HCT116 (cell line): ENCODE results near the gene DOCK2. TPM values are rescaled to one million over a fixed set of nuclear protein-coding genes. Genes with fewer than 3 reads are reported as not detected.

Experiments
- ATAC-seq: fragments of 200-7000 bp; cut with Tn5 transposase; 2 replicates; pipeline ENCODE4 v1.9.1; 2020; ENCODE audit warnings: mild to moderate bottlenecking, moderate library complexity
- BruUV-seq: library from RNA; stranded (reverse); fragments of 400-500 nt; replicated peaks from 2 replicates; lab custom pipeline; 2021; lab: Mats Ljungman, UMichigan
- CTCF ChIA-PET: fragments of 300-600 bp; sonication (Branson Sonifier 250); formaldehyde crosslinking; loops from one replicate; lab custom pipeline; 2021; ENCODE audit warnings: antibody characterized with exemption; lab: Charles Lee
- POLR2A ChIA-PET: fragments of 300-600, 350-600 bp; sonication (Branson Sonifier 250); formaldehyde crosslinking; loops from one replicate; lab custom pipeline; 2021; ENCODE audit warnings: antibody characterized with exemption; lab: Charles Lee
- RAD21 ChIA-PET, 2 experiments: fragments of 300-600 bp; sonication (Branson Sonifier 250); formaldehyde crosslinking; loops; one replicate each; lab custom pipeline; 2023; ENCODE audit warnings: low total read pairs in 2 of 2; ENCODE audit not compliant: uncharacterized antibody in 2 of 2, unreplicated experiment in 2 of 2, low non-redundant PET in 1 of 2; lab: Charles Lee
- DNase-seq: peaks from one replicate; pipeline ENCODE4 v3.0.0-alpha.2; 2010; ENCODE audit warnings: low read depth, low spot score
- H2AFZ ChIP-seq: fragments of 200-600 bp; shearing (Covaris generic), sonication (generic); 2 replicates; pipeline ENCODE4 v1.6.1; 2017; ENCODE audit warnings: low read depth, mixed run types, mixed read lengths, antibody characterized with exemption, low read length; ENCODE audit not compliant: poor library complexity, severe bottlenecking
- H3K27ac ChIP-seq: 2 replicates; pipeline ENCODE4 v1.5.1; 2012; ENCODE audit warnings: low read depth, low read length
- H3K27me3 ChIP-seq: fragments of 200-600 bp; sonication (generic); 2 replicates; pipeline ENCODE4 v1.6.1; 2016; ENCODE audit warnings: mixed run types, low read length, mixed read lengths; ENCODE audit not compliant: insufficient read depth
- H3K36me3 ChIP-seq, 2 experiments: fragments of 200-500 bp in 1 of 2; fragments of 200-600 bp in 1 of 2; sonication (Bioruptor generic) in 1 of 2; sonication (generic) in 1 of 2; 2 replicates each; pipeline versions ENCODE4 v1.5.1 to v1.6.1; 2014 to 2016; ENCODE audit warnings: low read length in 2 of 2, inconsistent platforms in 1 of 2, mixed read lengths in 1 of 2, mixed run types in 1 of 2; ENCODE audit not compliant: insufficient read depth in 2 of 2, control insufficient read depth in 1 of 2
- H3K4me1 ChIP-seq, 2 experiments: fragments of 200-600 bp in 1 of 2; sonication (generic) in 1 of 2; 2 replicates each; pipeline versions ENCODE4 v1.5.1 to v1.6.1; 2012 to 2017; ENCODE audit warnings: low read length in 2 of 2, inconsistent platforms in 1 of 2, mild to moderate bottlenecking in 1 of 2, mixed read lengths in 1 of 2, mixed run types in 1 of 2, moderate library complexity in 1 of 2; ENCODE audit not compliant: insufficient read depth in 2 of 2, control insufficient read depth in 1 of 2
- H3K4me2 ChIP-seq: fragments of 200-600 bp; sonication (generic); 2 replicates; pipeline ENCODE4 v1.6.1; 2017; ENCODE audit warnings: mixed run types, low read length, mixed read lengths
- H3K4me3 ChIP-seq, 2 experiments: fragments of 200-600 bp in 1 of 2; sonication (generic) in 1 of 2; replicated peaks in 1 of 2; 2 replicates each; pipeline ENCODE4 v1.5.1; 2011 to 2016; ENCODE audit warnings: low read length in 2 of 2, control low read depth in 1 of 2, low read depth in 1 of 2, mild to moderate bottlenecking in 1 of 2, mixed read lengths in 1 of 2, mixed run types in 1 of 2
- H3K79me2 ChIP-seq: fragments of 200-600 bp; sonication (generic); 2 replicates; pipeline ENCODE4 v1.6.1; 2017; ENCODE audit warnings: mild to moderate bottlenecking, mixed run types, low read length, moderate library complexity, mixed read lengths; ENCODE audit not compliant: insufficient read depth
- H3K9ac ChIP-seq: fragments of 200-600 bp; sonication (generic); 2 replicates; pipeline ENCODE4 v1.6.1; 2016; ENCODE audit warnings: low read length, mixed read lengths
- H3K9me2 ChIP-seq: fragments of 200-600 bp; sonication (generic), shearing (Covaris generic); 2 replicates; pipeline ENCODE4 v1.6.1; 2017; ENCODE audit warnings: mixed run types, mild to moderate bottlenecking, moderate library complexity; ENCODE audit not compliant: insufficient read depth
- H3K9me3 ChIP-seq, 2 experiments: fragments of 200-500 bp in 1 of 2; fragments of 200-600 bp in 1 of 2; sonication (Bioruptor generic) in 1 of 2; sonication (generic) in 1 of 2; 2 replicates each; pipeline ENCODE4 v1.6.1; 2014 to 2017; ENCODE audit warnings: low read length in 2 of 2, mixed read lengths in 2 of 2, inconsistent platforms in 1 of 2, low read depth in 1 of 2, mild to moderate bottlenecking in 1 of 2, mixed run types in 1 of 2, moderate library complexity in 1 of 2; ENCODE audit not compliant: control insufficient read depth in 1 of 2, insufficient read depth in 1 of 2
- H4K20me1 ChIP-seq: fragments of 200-600 bp; sonication (generic), shearing (Covaris generic); 2 replicates; pipeline ENCODE4 v1.6.1; 2017; ENCODE audit warnings: mixed run types, mild to moderate bottlenecking, moderate library complexity; ENCODE audit not compliant: insufficient read depth
- JUND ChIP-seq: IDR thresholded peaks from 2 replicates; pipeline ENCODE4 v1.6.1; 2012
- SIN3A ChIP-seq: IDR thresholded peaks from 2 replicates; pipeline ENCODE4 v1.6.1; 2012; ENCODE audit warnings: low read depth
- SP1 ChIP-seq: IDR thresholded peaks from 2 replicates; pipeline ENCODE4 v1.6.1; 2012; ENCODE audit warnings: low read depth
- SRF ChIP-seq: IDR thresholded peaks from 2 replicates; pipeline ENCODE4 v1.6.1; 2012; ENCODE audit warnings: low read depth
- TCF7L2 ChIP-seq: IDR thresholded peaks from 2 replicates; pipeline ENCODE4 v1.7.0; 2011; ENCODE audit warnings: borderline replicate concordance, inconsistent platforms; ENCODE audit not compliant: insufficient read depth, insufficient read length; ENCODE audit errors: extremely low read depth
- ZNF274 ChIP-seq: fragments of 200-500 bp; sonication (Bioruptor generic); IDR thresholded peaks from 2 replicates; pipeline ENCODE4 v1.6.1; 2014; ENCODE audit warnings: mild to moderate bottlenecking, low read depth, low read length, inconsistent platforms
- intact Hi-C: fragments of 100-400 bp; cut with micrococcal nuclease; formaldehyde crosslinking; loops from 2 replicates; pipeline ENCODE4 v1.10.0; 2022
- total RNA-seq: library from RNA; stranded (reverse); gene quantifications from one replicate; pipeline ENCODE4 v1.2.1, GENCODE V29; 2021; ENCODE audit not compliant: unreplicated experiment
- TF ChIP-seq, protein P1 (sequence below): IDR thresholded peaks from 2 replicates; pipeline ENCODE4 v1.6.1; 2012
- TF ChIP-seq, protein P2 (sequence below): IDR thresholded peaks from 2 replicates; pipeline ENCODE4 v1.6.1; 2012; ENCODE audit warnings: low read depth

DOCK2 gene
- total RNA-seq, 1 experiment from 2014 or later, result 0.89 TPM

- Histone ChIP-seq H3K79me2 (no peaks in the 10 kb centered on the region), H2AFZ (no peak overlapping the region), H3K36me3 (no peaks in the 10 kb centered on the region), H3K27me3 (0 out of 2 replicates have a peak, but pooled peaks cover 9% of the 10 kb centered on the region), H3K9me2 (no peaks in the 10 kb centered on the region), H3K4me3 (no peak overlapping the region), H4K20me1 (no peaks in the 10 kb centered on the region), H3K9ac (no peak overlapping the region), H3K4me2 (no peak overlapping the region), H3K4me1 (no peaks in the 10 kb centered on the region), H3K27ac (no peak overlapping the region), H3K9me3 (no peaks in the 10 kb centered on the region)
- no TSS peak for BruUV-seq
- intact Hi-C loops, result no loop called here
- POLR2A ChIA-PET, result no interaction called here
- no peak for DNase-seq
- CTCF ChIA-PET, result no interaction called here
- RAD21 ChIA-PET, result no interaction called here
- no peak for ATAC-seq
- TF ChIP-seq SIN3A, result no peak
- TF ChIP-seq, protein P1, sequence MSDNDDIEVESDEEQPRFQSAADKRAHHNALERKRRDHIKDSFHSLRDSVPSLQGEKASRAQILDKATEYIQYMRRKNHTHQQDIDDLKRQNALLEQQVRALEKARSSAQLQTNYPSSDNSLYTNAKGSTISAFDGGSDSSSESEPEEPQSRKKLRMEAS, result no peak
- no peak for TF ChIP-seq SRF
- TF ChIP-seq, protein P2, sequence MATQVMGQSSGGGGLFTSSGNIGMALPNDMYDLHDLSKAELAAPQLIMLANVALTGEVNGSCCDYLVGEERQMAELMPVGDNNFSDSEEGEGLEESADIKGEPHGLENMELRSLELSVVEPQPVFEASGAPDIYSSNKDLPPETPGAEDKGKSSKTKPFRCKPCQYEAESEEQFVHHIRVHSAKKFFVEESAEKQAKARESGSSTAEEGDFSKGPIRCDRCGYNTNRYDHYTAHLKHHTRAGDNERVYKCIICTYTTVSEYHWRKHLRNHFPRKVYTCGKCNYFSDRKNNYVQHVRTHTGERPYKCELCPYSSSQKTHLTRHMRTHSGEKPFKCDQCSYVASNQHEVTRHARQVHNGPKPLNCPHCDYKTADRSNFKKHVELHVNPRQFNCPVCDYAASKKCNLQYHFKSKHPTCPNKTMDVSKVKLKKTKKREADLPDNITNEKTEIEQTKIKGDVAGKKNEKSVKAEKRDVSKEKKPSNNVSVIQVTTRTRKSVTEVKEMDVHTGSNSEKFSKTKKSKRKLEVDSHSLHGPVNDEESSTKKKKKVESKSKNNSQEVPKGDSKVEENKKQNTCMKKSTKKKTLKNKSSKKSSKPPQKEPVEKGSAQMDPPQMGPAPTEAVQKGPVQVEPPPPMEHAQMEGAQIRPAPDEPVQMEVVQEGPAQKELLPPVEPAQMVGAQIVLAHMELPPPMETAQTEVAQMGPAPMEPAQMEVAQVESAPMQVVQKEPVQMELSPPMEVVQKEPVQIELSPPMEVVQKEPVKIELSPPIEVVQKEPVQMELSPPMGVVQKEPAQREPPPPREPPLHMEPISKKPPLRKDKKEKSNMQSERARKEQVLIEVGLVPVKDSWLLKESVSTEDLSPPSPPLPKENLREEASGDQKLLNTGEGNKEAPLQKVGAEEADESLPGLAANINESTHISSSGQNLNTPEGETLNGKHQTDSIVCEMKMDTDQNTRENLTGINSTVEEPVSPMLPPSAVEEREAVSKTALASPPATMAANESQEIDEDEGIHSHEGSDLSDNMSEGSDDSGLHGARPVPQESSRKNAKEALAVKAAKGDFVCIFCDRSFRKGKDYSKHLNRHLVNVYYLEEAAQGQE, result no peak
- no peak for TF ChIP-seq ZNF274
- no peak for TF ChIP-seq TCF7L2
- no peak for TF ChIP-seq SP1
- no peak for TF ChIP-seq JUND
These were observed 307.0 kb downstream of the DOCK2 start for GRCh38 chr5:169944115-169944514.
